Heart right ventricle (tissue), 16 donors: ENCODE results near the gene PPP1R1C. TPM values are rescaled to one million over a fixed set of nuclear protein-coding genes. Genes with fewer than 3 reads are reported as not detected.

ENCODE experiments used
- ATAC-seq, 8 donors: fragments of 200-7000 bp; cut with Tn5 transposase; one replicate each; pipeline ENCODE4 v1.9.1; 2020; ENCODE audit warnings: mild to moderate bottlenecking in 8 of 8, moderate library complexity in 8 of 8, moderate number of reproducible peaks in 1 of 8
- DNase-seq, 2 donors: peaks; one replicate each; pipeline ENCODE4 v3.0.0-alpha.2; 2020
- H3K27ac ChIP-seq, 10 donors: fragments of 200-600 bp; sonication (generic) in 2 of 10; one replicate each; pipeline versions ENCODE4 v1.5.0 to v1.8.0; 2020 to 2022; ENCODE audit warnings: mild to moderate bottlenecking in 3 of 10
- H3K27me3 ChIP-seq, 7 donors: fragments of 200-600 bp; one replicate each; pipeline ENCODE4 v1.8.0; 2021 to 2022; ENCODE audit warnings: mild to moderate bottlenecking in 2 of 7
- H3K36me3 ChIP-seq, 9 donors: fragments of 200-600 bp; sonication (generic) in 1 of 9; one replicate each; pipeline versions ENCODE4 v1.5.0 to v1.8.0; 2020 to 2022; ENCODE audit warnings: mild to moderate bottlenecking in 2 of 9
- H3K4me1 ChIP-seq, 9 donors: fragments of 200-600 bp; sonication (generic) in 1 of 9; one replicate each; pipeline versions ENCODE4 v1.5.0 to v1.8.0; 2020 to 2022; ENCODE audit warnings: mild to moderate bottlenecking in 4 of 9
- H3K4me3 ChIP-seq, 10 donors: fragments of 200-600 bp; sonication (generic) in 2 of 10; one replicate each; pipeline versions ENCODE4 v1.5.0 to v1.8.0; 2020 to 2022; ENCODE audit warnings: mild to moderate bottlenecking in 7 of 10, moderate library complexity in 2 of 10
- H3K9me3 ChIP-seq, 11 donors: fragments of 200-600 bp in 10 of 11; sonication (generic) in 2 of 11; one replicate each; pipeline versions ENCODE4 v1.5.0 to v1.8.0; 2013 to 2022; ENCODE audit warnings: mild to moderate bottlenecking in 2 of 11, control low read depth in 1 of 11, moderate library complexity in 1 of 11
- WGBS, 2 donors: extraction: QIAGEN DNeasy Blood & Tissue Kit; methylation state at CpG; one replicate each; pipeline ENCODE4 v1.1.7; 2013; ENCODE audit warnings: inconsistent platforms in 1 of 2; 5-methylcytosine and 5-hydroxymethylcytosine counted together
- intact Hi-C, 10 donors: fragments of 100-400 bp; cut with DNase I; formaldehyde crosslinking; loops; one replicate each; pipeline versions ENCODE4 v1.11.1 to v1.14.2; 2022
- polyA plus RNA-seq, 2 donors: library from polyadenylated mRNA; stranded (reverse); fragments of 200-250 nt; gene quantifications; one replicate each; pipeline ENCODE4 v1.2.3, GENCODE V29; 2013
- total RNA-seq, 10 donors: library from RNA; stranded (reverse); fragmentation: NEBNext Ultra II Directional in 3 of 10; extraction: Animal tissue kit (Norgen Biotek cat#: 25700) in 3 of 10; gene quantifications; one replicate each; pipeline versions ENCODE4 v1.2.1 to v1.2.4, GENCODE V29; 2021 to 2023
- TF ChIP-seq, protein P1 (sequence below), 9 donors: fragments of 200-600 bp; sonication (generic) in 2 of 9; IDR thresholded peaks; one replicate each; pipeline versions ENCODE4 v1.5.0 to v1.8.0; 2021 to 2022; ENCODE audit warnings: antibody characterized with exemption in 9 of 9, mild to moderate bottlenecking in 5 of 9, moderate library complexity in 1 of 9
- donor health status: Arrhythmogenic right ventricular cardiomyopathy.
- donor health status: ischemic (EF 13 %, LVEDD 7.1; RV severe dilation, severe dysfunction).
- donor health status: healthy with polysubstance abuse.
- donor health status: DM: no; HTN: yes; CAD: no.
- donor health status: DM: no; HTN: no; CAD: no.
- donor health status: ischemic (EF 25% LVEDD 6.9; RV normal size, moderate dysfunction).
- donor health status: ischemic (EF 25% LVEDD 5.7; RV mildly dilated, moderate dysfunction).
- donor health status: healthy.
- donor health status: DM: yes; HTN: yes; CAD: no.
- donor health status: Ischemic cardiomyopathy.
- donor health status: ischemic (EF 35%, LVEDD 5.7; RV mildly dilated, moderate dysfunction).
- donor health status: nonischemic (EF 11% LVEDD 7.7; RV severe dilation, severe dysfunction).
- donor health status: DM: yes; HTN: yes; CAD: no.
- donor health status: PGD.
- donor health status: ischemic (EF 29% LVEDD 5.4; RV normal size, mild dysfunction).
- donor health status: nonischemic (EF 23%, LVEDD 6.1; RV moderate dilation, normal function).

PPP1R1C gene
- total and polyA plus RNA-seq, 12 donors, result 4.9 to 45.5 (median 31.0) TPM

DNA sequence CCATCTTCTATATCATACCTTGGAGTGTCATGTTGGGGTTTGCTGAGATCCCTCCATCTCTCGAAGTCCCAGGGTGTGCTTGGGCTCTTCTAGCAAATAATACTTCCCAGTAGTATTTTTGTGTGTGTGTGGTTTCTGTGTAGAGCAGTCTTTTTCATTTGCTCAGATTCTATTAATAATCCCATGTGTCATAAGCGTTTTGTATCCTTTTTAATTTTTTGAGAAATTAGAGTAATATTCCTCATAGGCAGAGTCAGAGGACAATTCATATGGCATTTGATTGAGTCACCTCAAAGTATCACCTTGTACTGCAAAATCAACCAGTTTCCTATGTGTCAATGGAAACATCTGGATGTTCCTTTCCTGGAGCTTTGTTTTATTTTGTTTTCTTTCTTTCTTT is 37.4 kb upstream of the PPP1R1C start:
- Histone ChIP-seq H3K27me3 (no peaks in the 10 kb centered on the region), H3K9me3 (no peaks in the 10 kb centered on the region), H3K4me3 (no peak overlapping the region), H3K36me3 (no peaks in the 10 kb centered on the region), H3K4me1 (peaks cover 0 to under 1% (median 0%) of the 10 kb centered on the region in 9 donors), H3K27ac (no peak overlapping the region)
- intact Hi-C loops, result no loop called here
- TF ChIP-seq, protein P1, sequence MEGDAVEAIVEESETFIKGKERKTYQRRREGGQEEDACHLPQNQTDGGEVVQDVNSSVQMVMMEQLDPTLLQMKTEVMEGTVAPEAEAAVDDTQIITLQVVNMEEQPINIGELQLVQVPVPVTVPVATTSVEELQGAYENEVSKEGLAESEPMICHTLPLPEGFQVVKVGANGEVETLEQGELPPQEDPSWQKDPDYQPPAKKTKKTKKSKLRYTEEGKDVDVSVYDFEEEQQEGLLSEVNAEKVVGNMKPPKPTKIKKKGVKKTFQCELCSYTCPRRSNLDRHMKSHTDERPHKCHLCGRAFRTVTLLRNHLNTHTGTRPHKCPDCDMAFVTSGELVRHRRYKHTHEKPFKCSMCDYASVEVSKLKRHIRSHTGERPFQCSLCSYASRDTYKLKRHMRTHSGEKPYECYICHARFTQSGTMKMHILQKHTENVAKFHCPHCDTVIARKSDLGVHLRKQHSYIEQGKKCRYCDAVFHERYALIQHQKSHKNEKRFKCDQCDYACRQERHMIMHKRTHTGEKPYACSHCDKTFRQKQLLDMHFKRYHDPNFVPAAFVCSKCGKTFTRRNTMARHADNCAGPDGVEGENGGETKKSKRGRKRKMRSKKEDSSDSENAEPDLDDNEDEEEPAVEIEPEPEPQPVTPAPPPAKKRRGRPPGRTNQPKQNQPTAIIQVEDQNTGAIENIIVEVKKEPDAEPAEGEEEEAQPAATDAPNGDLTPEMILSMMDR (IDR thresholded peaks at IDR 0.05), result no peak
- WGBS, 2 donors, result 88 to 99% methylated on average over 2 of the region's 2 CpGs
- ATAC-seq (no peak), DNase-seq (no peak)

DNA sequence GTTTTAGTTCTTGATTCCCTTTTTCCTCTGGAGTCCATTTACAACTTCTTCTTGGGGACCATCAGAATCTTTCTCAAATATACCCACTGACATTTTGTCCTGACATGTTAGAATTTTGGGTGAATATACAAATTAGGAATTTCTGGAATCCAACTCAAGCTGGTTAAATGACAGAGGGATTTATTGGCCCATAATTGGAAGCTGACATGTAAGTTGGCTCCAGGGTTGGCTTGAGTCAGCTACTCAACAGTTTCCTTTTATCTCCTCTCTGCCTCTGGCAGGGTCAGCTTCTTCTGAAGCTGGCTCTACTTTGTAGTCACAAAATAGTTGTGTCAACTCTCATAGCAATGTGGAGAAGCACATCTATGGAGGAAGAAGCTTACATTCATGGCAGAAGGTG is 36.6 kb upstream of the PPP1R1C start:
- H3K4me1 ChIP-seq, result peaks cover 0 to 9% (median 0%) of the 10 kb centered on the region in 9 donors
- H3K9me3 ChIP-seq, result no peaks in the 10 kb centered on the region
- TF ChIP-seq, protein P1 (IDR thresholded peaks at IDR 0.05), result no peak
- H3K36me3 ChIP-seq, result no peaks in the 10 kb centered on the region
- H3K27ac ChIP-seq, result no peak overlapping the region
- H3K27me3 ChIP-seq, result no peaks in the 10 kb centered on the region
- intact Hi-C loops, result no loop called here
- ATAC-seq (no peak), DNase-seq (no peak)
- H3K4me3 ChIP-seq, result no peak overlapping the region

DNA sequence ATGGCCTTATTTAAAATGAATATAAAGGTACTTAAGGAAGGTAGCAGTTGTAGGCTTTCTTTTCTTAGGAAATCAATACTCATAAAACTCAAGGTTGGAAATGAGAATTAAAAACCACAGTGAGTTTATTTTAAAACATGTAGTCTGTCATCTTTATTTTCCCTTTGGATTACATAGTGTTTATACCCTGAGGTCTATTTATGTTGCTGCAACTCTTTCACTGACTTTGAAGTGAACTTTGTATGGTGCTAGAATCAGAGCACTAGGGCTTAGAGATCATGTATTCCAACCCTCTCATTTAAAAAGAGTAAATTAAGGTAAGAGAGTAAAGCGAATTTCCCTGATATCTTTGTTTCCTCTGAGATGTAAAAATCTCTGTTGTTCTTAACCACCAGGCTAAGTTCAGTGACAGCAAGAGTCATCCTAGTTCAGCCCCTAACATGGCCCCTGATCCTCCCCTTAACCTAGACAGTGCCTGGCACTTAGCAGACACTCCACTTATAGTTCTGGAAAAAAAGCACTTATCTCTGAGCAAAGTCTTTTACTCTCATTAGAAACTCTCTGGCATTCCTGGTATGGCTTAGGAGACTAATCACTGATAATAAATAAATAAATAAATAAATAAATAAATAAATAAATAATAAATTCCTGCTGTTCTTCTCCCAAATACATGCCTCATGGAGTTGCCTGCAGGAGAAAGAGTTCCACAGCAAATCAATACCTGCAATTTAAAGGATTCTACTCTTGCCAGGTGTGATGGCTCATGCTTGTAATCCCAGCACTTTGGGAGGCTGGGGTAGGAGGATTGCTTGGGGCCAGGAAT is 33.0 kb upstream of the PPP1R1C start:
- Histone ChIP-seq H3K27me3 (no peaks in the 10 kb centered on the region), H3K27ac (no peak overlapping the region), H3K4me3 (no peak overlapping the region), H3K4me1 (peaks cover 0 to 11% (median 4%) of the 10 kb centered on the region in 9 donors), H3K9me3 (no peaks in the 10 kb centered on the region), H3K36me3 (no peaks in the 10 kb centered on the region)
- no peak for DNase-seq
- intact Hi-C loops, result loop anchor here in 4 of 10 donors (5.0 to 10.0 kb wide), 2 partner anchors 208 to 210 kb away; no protein-coding TSS in a partner anchor
- no peak for ATAC-seq
- 81 to 84% methylated on average over 1 of the region's 1 CpG for WGBS, 2 donors
- TF ChIP-seq, protein P1 (IDR thresholded peaks at IDR 0.05), result no peak

DNA sequence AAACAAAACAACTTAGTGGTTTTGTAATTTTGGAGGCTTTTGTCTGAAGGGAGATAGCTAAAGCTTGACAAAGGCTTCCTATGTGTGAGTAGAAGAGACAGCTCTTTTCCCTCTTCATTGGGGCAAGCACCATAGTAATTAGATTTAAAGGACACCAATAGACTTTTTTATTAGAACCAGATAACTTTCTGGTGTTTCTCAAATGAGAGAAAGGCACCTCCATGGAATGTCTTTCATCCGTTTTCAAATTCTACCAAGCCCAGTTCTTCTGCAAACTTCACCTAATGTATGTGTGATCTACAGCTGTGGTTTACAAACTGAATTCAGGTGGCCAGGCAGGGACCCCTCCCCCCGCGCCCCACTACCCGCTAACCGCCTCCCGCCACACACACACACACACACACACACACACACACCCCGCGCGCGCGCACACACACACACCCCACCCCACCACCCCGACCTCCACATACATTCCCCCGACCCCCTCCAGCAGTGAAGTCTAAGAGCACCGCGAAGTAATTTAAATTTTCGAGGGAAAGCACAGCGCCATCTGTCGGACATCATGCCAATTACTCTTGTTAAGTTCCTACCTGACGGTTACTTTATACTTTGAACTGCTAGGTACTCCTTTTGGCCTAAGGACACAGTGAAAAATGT is 31.6 kb upstream of the PPP1R1C start:
- H3K36me3 ChIP-seq, result no peaks in the 10 kb centered on the region
- H3K27me3 ChIP-seq, result no peaks in the 10 kb centered on the region
- DNase-seq, result peak; percentile 15 to 57
- TF ChIP-seq, protein P1 (IDR thresholded peaks at IDR 0.05), result peak in 8 of 9 donors; percentile 38 to 69 (median 60)
- intact Hi-C loops, result loop anchor here in 9 of 10 donors (1.0 to 10.0 kb wide), 4 partner anchors 209 to 212 kb away; no protein-coding TSS in a partner anchor
- H3K4me1 ChIP-seq, result peaks cover 0 to 11% (median 4%) of the 10 kb centered on the region in 9 donors
- ATAC-seq, result peak in 6 of 8 donors; percentile 47 to 63 (median 54)
- peak overlapping the region in 4 of 10 donors; percentile 3 to 28 (median 22) for H3K4me3 ChIP-seq
- 1 to 4% methylated on average over 19 of the region's 19 CpGs for WGBS, 2 donors
- no peak overlapping the region for H3K27ac ChIP-seq
- H3K9me3 ChIP-seq, result no peaks in the 10 kb centered on the region
